Fibroblast of skin of left quadriceps (primary cell): ENCODE data around the gene MB.
"Not testable (repeated sequence)": the region's sequence is repeated elsewhere in the genome, so short reads cannot be mapped to it uniquely, and the experiment has no call there.

Source experiments
- DNase-seq, 2 experiments: peaks; one replicate each; pipeline ENCODE4 v3.0.0-alpha.2; 2013; ENCODE audit warnings: low read depth in 2 of 2

Gene MB

DNA sequence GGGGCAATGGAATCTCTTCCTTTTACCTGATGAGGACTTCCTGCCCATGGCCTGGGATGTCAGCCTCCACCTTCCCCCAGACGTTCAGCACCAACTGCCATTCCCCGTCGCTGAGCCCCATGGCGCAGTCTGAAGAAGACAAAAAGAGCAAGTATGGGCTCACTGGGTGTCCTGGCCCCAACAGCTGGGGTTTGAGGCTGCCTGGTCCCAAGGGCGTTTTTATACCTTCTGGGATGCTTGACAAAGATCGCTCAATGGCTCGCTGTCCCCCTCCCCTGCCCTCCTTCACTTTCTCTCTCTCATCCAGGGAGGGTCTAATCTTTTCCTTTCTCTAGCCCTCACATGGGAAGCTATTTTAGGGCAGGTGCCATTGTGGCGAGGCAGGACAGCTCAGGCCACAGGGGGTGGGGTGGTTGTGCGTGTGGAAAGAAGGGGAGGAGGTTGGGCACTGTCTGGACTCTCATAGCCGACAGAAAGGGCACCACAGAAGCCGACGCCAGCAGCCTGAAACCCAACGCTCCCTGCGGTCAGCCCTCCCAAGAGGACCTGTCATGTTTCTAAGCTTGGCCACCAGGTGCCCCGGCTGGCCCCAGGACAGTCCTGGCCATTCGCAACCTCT lies at the start of gene MB:
Gene MB, minus strand, starts transcription at position 193 of the 619 bp plus-strand sequence. Its CDS starts 72 bp downstream, at position 121.
- no peak for DNase-seq

DNA sequence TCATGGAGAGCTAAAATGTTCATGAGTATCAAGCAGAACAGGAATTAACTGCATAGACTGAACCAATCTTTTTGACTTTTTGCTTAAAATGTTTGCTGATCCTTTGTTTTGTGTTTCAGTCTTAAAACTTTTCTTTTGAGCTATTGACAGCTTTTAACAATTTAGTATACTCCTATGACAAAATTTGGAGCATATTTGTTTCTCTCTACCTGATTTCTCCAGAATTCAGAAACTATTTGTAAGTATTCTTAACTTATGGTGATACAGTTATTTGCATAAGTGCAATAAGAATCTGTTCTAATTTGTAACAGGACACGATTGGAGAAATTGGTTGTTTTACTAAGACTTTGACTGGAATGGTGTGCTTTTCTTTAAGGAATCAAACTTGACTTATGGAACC lies 49.6 kb upstream of the MB start:
- not testable (repeated sequence) for DNase-seq

DNA sequence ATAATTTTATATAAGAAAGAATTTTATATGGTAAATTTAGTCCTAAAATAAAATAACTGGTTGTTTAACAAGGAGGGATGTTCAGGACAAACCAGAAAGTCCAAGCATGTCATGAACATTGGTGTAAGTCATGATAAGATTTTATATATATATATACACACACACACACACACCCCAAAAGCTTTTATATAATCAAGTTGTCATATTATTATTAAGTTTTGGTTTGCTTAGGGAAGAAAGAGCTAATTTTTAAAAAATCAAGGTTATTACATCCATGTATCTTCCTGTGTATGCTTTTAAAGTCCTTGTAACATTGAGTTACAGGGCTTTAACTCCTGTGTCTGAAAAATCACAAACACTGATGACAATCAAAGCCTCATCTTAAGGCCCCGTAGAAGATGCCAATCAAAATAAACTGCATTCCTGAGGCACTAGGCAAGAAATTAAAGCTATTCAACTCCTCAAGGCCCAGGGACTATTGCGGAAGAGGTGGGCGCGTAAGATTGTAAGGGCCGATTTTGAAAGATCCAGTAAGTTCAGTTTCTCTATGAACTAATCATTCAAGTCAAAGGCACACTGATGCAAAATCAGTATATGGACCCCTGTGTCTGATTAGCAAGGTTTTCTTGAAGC lies 47.9 kb upstream of the MB start:
- no peak for DNase-seq

DNA sequence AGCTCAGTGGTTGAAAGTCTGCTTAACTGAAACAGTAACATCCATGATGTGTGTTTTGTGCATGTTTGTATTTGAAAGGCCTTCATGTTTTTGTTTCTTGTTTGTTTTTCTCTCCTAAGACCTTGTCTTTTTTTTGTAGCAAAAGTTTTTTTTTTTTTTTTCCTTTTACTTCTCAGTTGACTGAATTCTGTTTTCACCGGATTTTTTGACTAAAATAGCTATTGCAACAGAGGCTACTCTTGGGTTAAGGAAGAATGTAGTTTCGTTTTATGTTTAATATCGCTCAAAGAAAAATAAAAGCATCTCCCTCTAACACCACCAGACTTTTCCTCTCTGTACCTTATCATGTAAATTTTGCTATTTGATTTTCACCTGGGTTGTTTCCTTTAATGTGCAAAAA lies 46.2 kb upstream of the MB start:
- DNase-seq: no peak

DNA sequence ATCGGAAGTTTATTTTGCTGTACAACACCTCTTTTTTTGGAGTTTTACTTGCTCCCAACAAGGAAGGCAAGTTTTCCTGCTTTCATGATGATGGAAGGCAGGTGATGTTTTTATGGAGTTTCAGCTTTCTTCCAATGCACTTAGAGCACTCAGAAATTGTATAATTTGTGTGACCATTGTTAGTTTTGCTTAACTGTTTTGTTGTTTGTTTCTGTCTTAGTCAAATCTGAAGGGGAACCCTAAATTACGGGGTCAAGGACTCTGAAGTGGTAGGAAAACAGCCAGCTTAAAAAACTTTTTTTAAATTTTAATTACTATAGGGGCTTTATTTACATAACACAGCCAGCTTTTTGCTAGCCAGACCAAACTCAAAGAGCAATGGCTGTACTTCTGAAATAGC lies 45.8 kb upstream of the MB start:
- no peak for DNase-seq

DNA sequence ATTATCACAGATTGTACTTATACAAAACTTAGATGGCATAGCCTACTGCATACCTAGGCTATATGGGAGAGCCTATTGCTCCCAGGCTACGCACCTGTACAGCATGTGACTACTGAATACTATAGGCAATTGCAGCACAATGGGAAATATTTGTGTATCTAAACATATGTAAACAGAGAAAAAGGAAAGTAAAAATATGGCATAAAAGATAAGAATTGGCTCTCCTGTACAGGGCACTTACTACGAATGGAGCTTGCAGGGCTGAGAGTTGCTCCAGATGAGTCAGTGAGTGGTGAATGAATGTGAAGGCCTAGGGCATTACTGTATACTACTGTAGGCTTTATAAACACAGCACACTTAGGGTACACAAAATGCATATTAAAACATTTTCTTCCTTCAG lies 44.3 kb upstream of the MB start:
- no peak for DNase-seq

DNA sequence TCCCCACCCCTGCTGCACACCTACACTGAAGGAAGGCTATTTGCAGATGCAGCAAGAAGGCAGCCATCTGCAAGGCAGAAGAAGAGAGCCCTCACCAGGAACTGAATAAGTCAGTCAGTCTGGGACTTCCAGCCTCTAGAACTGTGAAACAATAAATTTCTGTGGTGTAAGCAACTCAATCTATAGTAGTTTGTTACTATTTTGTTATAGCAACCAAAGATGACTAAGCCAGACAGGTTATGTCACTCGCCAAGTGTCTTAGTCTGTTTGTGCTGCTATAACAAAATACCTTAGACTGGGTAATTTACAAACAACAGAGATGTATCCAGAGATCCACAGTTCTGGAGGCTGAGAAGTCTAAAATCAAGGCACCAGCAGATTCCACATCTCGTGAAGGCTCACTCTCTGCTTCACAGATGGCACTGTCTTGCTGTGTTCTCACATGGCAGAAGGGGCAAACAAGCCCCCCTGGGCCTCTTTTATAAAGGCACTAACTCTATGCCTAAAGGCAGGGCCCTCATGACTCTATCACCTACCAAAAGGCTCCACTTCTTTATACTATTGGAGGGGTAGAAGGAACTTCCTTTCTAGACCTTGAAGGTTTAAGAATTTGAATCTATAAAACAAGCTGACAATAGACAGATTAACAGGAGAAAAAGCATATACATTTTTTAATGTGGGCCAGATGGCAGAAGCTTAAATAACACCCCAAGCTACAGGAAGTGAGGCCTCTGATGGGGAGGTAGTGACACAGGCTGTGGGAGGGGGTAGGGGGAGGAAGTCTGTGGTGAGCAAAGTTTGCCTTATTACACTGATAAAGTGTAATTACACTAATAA lies 43.4 kb upstream of the MB start:
- no peak for DNase-seq

DNA sequence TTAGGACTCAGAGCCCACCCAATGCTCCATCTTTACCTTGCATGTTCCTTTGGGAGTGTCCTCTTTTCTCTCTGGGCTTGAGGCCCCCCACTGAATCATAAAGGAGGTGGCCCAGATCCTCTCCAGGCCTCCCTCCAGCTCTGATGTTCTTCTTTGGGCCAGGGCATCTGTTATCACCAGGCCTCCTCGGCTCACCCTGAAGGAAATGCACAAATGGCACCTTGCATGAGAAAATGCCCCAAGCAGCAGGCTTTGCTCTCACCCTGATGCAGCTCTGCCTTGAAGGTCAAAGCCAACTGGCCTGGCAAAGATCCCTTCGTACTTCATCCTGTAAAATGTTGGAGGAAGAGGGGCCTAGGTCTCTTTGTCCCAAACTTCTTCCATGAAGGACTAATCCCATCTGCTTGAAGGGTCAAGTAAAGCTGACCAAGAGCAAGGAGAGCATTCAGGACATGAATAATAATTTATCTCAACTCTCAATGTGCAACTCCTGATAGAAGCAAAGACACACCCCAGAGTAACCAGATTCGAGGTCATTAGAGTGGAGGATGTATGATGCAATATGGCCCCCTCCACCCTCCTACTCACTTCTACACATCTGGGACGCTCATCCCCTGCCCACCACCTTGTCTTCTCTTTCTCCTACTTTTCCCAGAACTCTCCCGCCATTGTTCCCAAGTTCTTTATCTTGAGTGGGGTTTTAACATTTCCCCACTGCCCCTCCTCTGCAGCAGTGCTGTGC lies 40.6 kb upstream of the MB start:
- no peak for DNase-seq

DNA sequence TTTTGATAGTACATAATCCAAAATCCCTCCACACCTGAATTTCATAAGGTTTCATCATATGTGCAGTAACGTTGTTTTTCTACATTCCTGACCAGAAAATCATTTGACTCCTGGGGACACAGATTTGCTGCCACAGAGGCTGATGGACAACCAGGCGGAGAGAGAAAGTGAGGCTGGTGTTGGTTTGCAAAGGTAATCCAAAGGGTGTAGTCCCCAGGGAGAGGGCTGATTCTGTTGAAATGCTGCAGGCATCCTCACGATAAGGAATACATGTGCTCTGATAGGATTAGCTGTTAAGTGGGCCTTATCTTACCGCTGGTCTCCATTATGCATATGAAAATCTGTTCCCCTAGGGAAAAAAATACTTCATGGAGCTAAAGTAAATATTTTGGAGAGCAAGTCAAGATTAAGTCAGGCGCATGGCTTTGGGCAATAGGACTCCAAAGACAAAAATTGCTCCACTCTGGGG lies 39.2 kb upstream of the MB start:
- no peak for DNase-seq

DNA sequence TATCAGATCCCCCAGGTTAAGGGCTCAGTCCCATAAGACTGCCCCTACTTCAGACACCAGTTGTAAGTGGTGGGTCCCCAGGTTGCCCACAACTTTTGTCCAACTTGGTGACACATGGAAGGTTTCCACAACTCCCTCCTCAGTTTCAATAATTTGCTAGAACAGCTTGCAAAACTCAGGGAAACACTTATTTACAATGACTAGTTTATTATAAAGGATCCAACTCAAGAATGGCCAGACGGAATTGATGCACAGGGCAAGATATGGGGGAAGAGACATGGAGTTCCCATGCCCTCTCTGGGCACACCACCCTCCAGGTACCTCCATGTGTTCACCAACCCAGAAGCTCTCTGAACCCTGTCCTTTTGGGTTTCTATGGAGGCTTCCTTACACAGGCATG lies 36.7 kb upstream of the MB start:
- no peak for DNase-seq

DNA sequence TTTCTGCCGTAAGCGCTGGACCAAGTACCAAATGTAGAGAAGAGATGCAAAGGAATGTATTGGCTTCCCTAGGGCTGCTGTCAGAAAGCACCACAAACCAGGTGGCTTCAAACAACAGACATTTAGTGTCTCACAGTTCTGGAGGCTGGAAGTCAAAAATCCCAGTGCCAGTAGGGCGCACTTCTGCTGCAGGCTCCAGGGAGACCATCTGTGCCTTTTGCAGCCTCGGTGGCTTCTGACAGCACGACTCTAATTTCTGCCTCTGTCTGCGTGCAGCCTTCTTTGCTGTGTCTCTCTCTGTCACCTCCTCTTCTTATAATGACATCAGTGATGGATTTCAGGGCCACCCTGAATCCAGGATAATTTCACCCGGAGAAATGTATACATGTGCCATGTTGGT lies 34.0 kb upstream of the MB start:
- no peak for DNase-seq

DNA sequence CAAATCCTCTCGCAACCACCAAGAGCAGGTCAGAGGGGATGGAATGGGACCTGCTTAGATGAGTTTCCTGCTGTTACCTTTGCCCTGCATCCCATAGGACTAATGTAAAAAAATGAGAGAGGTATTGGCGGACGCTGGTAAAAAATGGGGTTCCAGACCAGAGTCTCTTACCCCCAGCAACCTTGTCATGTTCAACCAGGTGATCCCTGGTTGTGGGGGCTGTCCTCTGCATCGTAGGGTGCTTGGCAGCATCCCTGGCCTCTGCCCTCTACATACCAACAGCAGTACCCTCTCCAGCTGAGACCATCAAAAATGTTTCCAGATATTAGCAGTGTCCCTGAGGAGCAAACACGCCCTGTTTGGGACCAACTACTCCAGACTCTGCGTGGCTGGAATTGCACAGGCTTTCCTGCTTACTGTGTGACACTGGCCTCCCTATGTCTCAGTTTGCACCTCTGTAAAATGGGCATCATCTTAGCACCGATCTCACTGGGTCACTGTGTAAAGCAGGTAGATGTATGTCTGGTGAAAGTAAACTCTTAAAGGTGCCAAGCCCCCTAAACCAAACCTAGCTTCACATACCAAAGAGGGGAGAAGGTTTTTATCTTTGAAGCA lies 32.6 kb upstream of the MB start:
- DNase-seq: no peak

DNA sequence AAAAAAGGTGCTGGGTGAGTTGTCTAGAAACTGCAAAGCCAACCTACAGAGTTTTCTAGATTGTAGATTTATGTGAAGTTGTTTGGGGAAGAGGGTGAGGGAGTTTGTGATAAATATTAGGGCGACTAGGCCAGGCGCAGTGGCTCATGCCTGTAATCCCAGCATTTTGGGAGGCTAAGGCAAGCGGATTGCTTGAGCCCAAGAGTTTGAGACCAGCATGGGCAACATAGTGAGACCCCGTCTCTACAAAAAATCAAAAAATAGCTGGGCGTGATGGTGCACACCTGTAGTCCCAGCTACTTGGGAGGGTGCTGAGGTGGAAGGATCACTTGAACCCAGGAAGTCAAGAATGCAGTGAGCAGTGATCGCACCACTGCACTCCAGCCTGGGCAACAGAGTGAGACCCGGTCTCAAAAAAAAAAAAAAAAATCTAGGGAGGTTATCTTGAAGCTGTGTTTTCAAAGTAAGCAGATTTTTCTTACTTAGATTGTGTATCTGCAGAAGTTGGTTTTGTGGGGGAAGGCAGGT lies 32.0 kb upstream of the MB start:
- DNase-seq: no peak

DNA sequence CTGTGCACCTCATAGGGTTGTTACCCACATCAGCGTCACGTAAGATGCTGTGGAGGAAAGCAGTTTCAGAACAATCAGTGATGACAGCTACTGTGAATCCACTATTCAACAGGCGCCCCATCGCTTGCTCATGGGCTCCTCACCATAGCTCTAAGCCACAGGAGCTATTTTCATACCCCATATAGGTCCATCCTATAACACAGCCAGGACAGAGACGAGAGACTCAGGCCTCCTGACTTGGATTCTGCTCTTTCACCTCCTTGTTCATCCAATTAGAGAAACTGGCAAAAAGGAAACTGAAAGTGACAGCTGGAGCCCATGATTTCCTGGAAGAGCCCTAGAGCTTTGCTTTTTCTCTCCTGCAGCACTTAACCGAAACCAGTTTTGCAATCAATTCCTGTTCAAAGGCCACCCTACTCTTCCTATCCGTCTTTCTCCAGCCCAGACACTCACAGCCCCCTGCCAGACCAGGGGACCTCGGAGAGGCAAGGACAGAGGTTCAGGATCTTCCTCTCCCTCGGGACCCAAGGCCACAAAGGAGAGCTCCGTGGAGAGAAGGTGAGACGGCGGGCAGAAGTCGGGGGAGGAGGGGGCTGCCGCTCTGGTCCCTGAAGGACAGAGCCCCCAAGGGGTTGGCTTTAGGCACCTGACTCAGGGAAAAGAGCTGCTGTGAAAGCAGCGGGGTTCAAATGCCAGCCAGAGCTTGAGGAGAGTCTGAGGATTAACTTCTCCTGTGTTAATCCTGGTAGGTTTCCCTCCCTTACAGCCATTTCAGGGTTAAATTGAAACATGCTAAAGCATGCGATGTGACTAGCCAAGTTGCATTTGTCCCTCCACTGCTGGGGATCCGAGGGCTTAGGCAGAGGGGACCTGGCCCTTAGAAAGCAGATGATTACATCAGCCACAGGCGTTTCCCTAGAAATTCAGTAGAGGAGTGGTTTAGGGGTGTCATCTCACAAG lies 31.2 kb upstream of the MB start, which contains the start of gene APOL6:
Gene APOL6, plus strand, starts transcription at position 381 of the 960 bp plus-strand sequence. CDS start 7,980 bp downstream, outside the sequence.
- peak; percentile 42 to 44 for DNase-seq

DNA sequence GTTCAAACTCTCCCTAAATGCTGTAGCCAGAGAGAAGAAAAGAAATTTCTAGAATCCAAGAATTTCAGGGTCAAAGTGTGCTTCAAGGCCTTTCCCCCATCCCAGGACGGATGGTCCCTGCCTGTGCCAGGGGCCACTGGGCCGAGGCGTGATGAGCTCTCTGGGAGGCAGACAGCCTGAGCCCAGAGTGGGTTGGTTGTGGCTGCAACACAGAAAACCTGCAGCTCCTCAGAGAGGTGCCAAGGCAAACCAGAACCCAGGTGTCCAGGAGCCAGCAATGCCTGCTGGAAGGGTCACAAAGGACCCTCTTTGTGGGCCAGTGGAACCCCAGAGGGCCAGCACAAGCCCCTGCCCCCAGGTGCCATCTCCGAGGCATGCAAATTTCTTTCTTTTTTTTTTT lies 28.5 kb upstream of the MB start:
- no peak for DNase-seq

DNA sequence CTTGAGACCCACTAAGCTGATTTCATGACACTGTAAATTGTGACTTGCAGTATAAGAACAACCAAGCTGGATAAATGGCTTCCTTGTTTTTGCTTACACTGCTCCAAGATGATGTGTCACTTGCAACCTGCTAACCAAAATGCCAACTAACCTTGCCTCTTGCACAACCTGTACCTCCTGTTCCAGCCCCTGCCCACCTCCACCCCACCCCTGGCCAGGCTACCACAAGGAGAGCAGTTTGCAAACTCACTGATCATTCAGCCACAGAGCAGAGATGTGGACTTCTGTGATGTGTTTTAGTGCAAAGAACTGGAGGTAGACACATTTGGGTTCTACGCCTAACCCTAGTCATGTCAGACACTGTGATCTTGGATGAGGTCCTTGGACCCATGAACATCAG lies 26.9 kb upstream of the MB start:
- DNase-seq: no peak

DNA sequence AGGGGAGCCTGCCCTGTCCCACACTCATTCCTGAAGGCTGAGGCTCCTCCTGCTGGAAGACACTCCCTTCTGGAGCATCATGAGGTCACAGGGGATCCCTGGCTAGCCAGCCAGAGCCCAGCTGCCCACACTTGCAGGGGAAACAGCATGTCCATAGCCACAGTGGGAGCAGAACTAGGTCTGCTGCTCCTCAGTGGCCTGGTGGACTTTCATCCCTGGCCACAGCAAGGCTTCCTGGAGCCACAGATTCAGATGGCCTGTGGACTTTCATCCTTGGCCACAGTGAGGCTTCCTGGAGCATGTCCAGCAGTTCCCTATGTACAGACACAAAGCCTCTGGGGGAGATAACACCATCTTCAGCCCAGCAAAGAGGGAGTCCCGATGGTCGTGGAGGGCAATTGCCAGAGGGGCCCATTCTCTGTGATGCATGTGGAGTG lies 25.2 kb upstream of the MB start:
- DNase-seq: no peak

DNA sequence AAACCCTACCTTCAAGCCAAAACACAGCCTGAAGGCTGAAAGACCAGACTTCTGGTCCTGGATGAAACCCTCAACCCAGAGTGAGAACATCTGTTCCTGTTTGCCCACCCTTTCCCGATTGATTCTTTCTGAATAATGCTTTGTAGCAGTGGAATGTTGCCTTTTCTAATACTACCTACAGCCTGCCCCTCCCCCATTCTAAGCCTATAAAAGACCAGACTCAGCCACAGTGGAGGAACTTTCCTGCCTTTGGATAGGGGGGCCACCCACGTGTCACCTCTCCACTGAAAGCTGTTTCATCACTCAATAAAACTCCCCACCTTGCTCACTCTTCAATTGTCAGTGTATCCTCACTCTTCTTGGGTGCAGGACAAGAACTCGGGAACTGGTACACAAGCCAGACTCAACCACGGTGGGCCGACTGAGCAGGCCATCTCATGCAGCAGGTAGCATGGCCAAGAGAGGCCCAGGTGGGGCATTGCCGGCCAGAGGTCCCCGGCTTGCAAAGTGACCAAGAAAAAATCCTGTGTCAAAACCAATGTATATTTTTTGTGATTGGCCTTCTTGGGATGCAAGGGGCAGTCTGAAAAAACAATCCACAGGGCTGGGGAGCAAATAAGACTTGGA lies 24.5 kb upstream of the MB start:
- DNase-seq: no peak

DNA sequence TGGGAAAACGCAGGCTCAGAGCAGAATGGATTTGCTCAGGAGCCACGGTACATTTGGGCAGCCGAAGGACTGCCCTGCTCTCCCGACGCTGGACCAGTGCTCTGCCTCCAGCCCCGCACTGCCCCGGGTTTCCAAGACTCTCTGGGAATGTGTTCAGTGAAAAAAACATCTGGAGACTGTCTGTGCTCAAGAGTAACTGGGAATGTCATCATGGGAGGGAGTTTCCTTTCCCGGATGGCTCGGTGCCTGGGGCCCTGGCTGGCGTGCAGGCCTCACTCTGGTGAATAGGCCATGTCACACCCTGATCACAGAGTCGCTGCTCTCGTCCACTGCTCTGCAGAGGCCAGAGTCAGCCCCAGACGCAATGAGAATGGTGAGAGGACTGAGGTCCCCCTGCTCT lies 21.3 kb upstream of the MB start:
- DNase-seq: peak; percentile 77 to 79

DNA sequence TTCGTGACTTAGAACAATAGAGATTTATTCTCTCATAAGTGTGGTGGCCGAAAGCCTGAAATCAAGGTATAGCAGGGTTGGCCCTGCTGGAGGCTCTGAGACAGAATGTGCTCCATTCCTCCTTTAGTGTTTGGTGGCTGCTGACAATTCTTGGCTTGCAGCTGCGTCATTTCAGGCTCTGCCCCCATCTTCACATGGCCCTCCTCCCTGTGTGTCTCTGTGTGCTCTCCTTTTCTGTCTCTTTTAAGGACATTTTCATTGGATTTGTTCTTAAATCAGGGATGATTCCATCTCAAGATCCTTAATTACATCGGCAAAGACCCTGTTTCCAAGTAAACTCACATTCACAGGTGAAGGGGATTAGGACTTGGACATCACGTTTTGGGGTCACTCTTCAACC lies 20.9 kb upstream of the MB start:
- DNase-seq: no peak
